Mesenchymal stem cell (in vitro differentiated cells and primary cell): ENCODE results near the gene STX2. TPM values are rescaled to one million over a fixed set of nuclear protein-coding genes. Genes with fewer than 3 reads are reported as not detected.
"Not testable (repeated sequence)": the region's sequence is repeated elsewhere in the genome, so short reads cannot be mapped to it uniquely, and the experiment has no call there.

Experiments
- DNase-seq: peaks from one replicate; pipeline ENCODE4 v3.0.0-alpha.2; 2013
- H2AFZ ChIP-seq: one replicate; pipeline ENCODE4 v1.6.1; 2013; ENCODE audit warnings: low read depth, mild to moderate bottlenecking, control low read depth, inconsistent platforms, low read length, moderate library complexity
- H2AK5ac ChIP-seq: 2 replicates; pipeline ENCODE4 v1.6.1; 2013; ENCODE audit warnings: low read length, moderate library complexity, mild to moderate bottlenecking, inconsistent platforms; ENCODE audit not compliant: severe bottlenecking
- H2BK120ac ChIP-seq: one replicate; pipeline ENCODE4 v1.6.1; 2013; ENCODE audit warnings: low read depth, mild to moderate bottlenecking, inconsistent platforms, low read length, moderate library complexity
- H2BK12ac ChIP-seq, 2 experiments: one replicate each; pipeline ENCODE4 v1.6.1; 2013; ENCODE audit warnings: inconsistent platforms in 2 of 2, low read length in 2 of 2, mild to moderate bottlenecking in 2 of 2, moderate library complexity in 2 of 2, control low read depth in 1 of 2
- H2BK15ac ChIP-seq: one replicate; pipeline ENCODE4 v1.6.1; 2013; ENCODE audit warnings: mild to moderate bottlenecking, low read depth, inconsistent platforms; ENCODE audit not compliant: poor library complexity, severe bottlenecking
- H2BK5ac ChIP-seq: 2 replicates; pipeline ENCODE4 v1.6.1; 2013; ENCODE audit warnings: low read depth, mild to moderate bottlenecking, low read length, control low read depth, inconsistent platforms; ENCODE audit not compliant: poor library complexity, severe bottlenecking
- H3K14ac ChIP-seq, 2 experiments: one replicate each; pipeline ENCODE4 v1.6.1; 2013; ENCODE audit warnings: inconsistent platforms in 2 of 2, low read length in 2 of 2, control low read depth in 1 of 2, mild to moderate bottlenecking in 1 of 2, moderate library complexity in 1 of 2
- H3K18ac ChIP-seq, 2 experiments: one replicate each; pipeline ENCODE4 v1.6.1; 2013; ENCODE audit warnings: inconsistent platforms in 2 of 2, low read length in 2 of 2, control low read depth in 1 of 2, low read depth in 1 of 2, mild to moderate bottlenecking in 1 of 2
- H3K23ac ChIP-seq, 2 experiments: one replicate each; pipeline ENCODE4 v1.6.1; 2013; ENCODE audit warnings: inconsistent platforms in 2 of 2, low read length in 2 of 2, mild to moderate bottlenecking in 2 of 2, moderate library complexity in 2 of 2, control low read depth in 1 of 2
- H3K27ac ChIP-seq: 2 replicates; pipeline ENCODE4 v1.5.1; 2013; ENCODE audit warnings: mild to moderate bottlenecking, moderate library complexity, low read length, control low read depth, inconsistent platforms; ENCODE audit not compliant: poor library complexity, severe bottlenecking
- H3K27me3 ChIP-seq, 2 experiments: 2 replicates each; pipeline versions ENCODE4 v1.6.1 to v1.7.0; 2013; ENCODE audit warnings: low read length in 2 of 2, mild to moderate bottlenecking in 2 of 2, moderate library complexity in 2 of 2, control low read depth in 1 of 2, inconsistent platforms in 1 of 2; ENCODE audit not compliant: control insufficient read depth in 1 of 2, insufficient read depth in 1 of 2
- H3K36me3 ChIP-seq, 2 experiments: 2 replicates each; pipeline versions ENCODE4 v1.6.1 to v1.7.0; 2013; ENCODE audit warnings: low read length in 2 of 2, control low read depth in 1 of 2, inconsistent platforms in 1 of 2, low read depth in 1 of 2, mild to moderate bottlenecking in 1 of 2; ENCODE audit not compliant: insufficient read depth in 2 of 2, control insufficient read depth in 1 of 2
- H3K4ac ChIP-seq, 2 experiments: one replicate each; pipeline ENCODE4 v1.6.1; 2013; ENCODE audit warnings: inconsistent platforms in 2 of 2, low read length in 2 of 2, mild to moderate bottlenecking in 2 of 2, moderate library complexity in 2 of 2, control low read depth in 1 of 2, low read depth in 1 of 2
- H3K4me1 ChIP-seq: 2 replicates; pipeline ENCODE4 v1.6.1; 2013; ENCODE audit warnings: low read depth, low read length, control low read depth; ENCODE audit not compliant: control insufficient read depth, insufficient read depth
- H3K4me2 ChIP-seq: 2 replicates; pipeline ENCODE4 v1.6.1; 2013; ENCODE audit warnings: low read length, mild to moderate bottlenecking, inconsistent platforms; ENCODE audit not compliant: poor library complexity, severe bottlenecking
- H3K4me3 ChIP-seq, 2 experiments: 2 replicates each; pipeline versions ENCODE4 v1.5.1 to v1.7.0; 2013; ENCODE audit warnings: low read length in 2 of 2, mild to moderate bottlenecking in 2 of 2, control low read depth in 1 of 2, low read depth in 1 of 2; ENCODE audit not compliant: insufficient read depth in 1 of 2
- H3K79me1 ChIP-seq: replicated peaks from 2 replicates; pipeline ENCODE4 v1.6.1; 2013; ENCODE audit warnings: mild to moderate bottlenecking, control low read depth, low read length, inconsistent platforms; ENCODE audit not compliant: poor library complexity, severe bottlenecking
- H3K9ac ChIP-seq: 2 replicates; pipeline ENCODE4 v1.7.0; 2013; ENCODE audit warnings: mild to moderate bottlenecking, low read length, moderate library complexity
- H3K9me3 ChIP-seq: 2 replicates; pipeline ENCODE4 v1.7.0; 2013; ENCODE audit warnings: mild to moderate bottlenecking, low read length; ENCODE audit not compliant: control insufficient read depth
- H4K8ac ChIP-seq: one replicate; pipeline ENCODE4 v1.6.1; 2013; ENCODE audit warnings: inconsistent platforms, mild to moderate bottlenecking, low read length, moderate library complexity
- H4K91ac ChIP-seq: one replicate; pipeline ENCODE4 v1.6.1; 2013; ENCODE audit warnings: mild to moderate bottlenecking, low read length, inconsistent platforms
- WGBS: methylation state at CpG from one replicate; pipeline ENCODE4 v1.1.7; 2013; ENCODE audit warnings: mixed read lengths; 5-methylcytosine and 5-hydroxymethylcytosine counted together
- polyA plus RNA-seq, 2 experiments: library from polyadenylated mRNA; stranded (reverse); fragments of 200-250 nt; gene quantifications; one replicate each; pipeline ENCODE4 v1.2.3, GENCODE V29; 2013

The STX2 gene
- 45.7 TPM for polyA plus RNA-seq (2013, experiment 1 of 2)
- polyA plus RNA-seq (2013, experiment 2 of 2): 44.7 TPM

DNA sequence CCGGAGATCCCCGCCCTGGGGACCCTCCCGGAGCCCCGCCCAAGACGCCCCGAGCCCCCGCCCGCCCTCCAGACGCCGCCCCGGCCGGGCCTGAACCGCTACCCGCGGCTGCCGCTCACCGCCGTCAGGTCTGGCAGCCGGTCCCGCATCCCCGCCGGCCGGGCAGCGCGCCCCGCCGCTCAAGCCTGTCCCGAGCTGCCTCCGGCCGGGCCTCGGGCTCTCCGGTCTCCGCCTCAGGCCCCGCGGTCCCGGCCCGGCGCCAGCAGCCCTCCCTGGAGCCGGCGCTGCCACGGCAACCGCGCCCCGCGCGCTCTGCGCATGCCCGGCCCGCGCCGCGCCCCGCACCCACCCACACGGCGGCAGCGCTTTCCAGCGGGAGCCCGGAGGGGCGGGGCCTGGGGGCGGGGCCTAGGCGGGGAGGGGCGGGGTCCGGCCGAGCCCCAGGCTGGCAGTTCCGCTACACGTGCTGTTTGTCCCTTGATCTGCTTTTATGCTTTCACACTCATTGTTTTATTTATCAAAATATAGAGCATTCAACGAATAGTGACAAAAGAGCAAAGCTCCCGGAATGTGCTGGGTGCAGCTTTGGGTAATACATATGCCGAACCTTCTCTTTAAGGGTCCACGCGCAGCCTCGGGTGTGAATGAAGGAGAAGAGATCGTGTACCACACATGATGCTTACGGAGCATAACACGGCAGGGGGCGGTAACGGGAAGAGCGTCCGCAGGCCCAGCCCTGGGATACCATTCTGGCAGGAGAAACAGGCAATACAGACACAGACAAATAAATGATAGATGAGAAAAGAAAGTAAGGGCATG lies at the start of gene STX2:
TSS of gene STX2 (minus strand) at position 300 of the 819 bp plus-strand sequence. CDS start at position 149, 151 bp downstream.
- H2BK12ac ChIP-seq: peak within 1 kb of the TSS in 1 of 2 experiments; percentile 39
- H3K4me1 ChIP-seq: peaks cover 16% of the 10 kb centered on the region
- H2AFZ ChIP-seq: peak within 1 kb of the TSS; percentile 92
- H2BK15ac ChIP-seq: peak within 1 kb of the TSS; percentile 94
- peak within 1 kb of the TSS in 1 of 2 experiments; percentile 95 for H3K14ac ChIP-seq
- peak within 1 kb of the TSS; percentile 81 to 96 for H3K18ac ChIP-seq
- peak within 1 kb of the TSS in 1 of 2 experiments; percentile 89 for H3K4ac ChIP-seq
- H3K27me3 ChIP-seq: no peaks in the 10 kb centered on the region
- H2BK5ac ChIP-seq: peak within 1 kb of the TSS; percentile 94
- no peaks in the 10 kb centered on the region for H3K36me3 ChIP-seq
- no peak within 1 kb of the TSS for H4K91ac ChIP-seq
- H3K79me1 ChIP-seq: peaks cover 14% of the 10 kb centered on the region
- peak within 1 kb of the TSS; percentile 91 to 94 for H3K4me3 ChIP-seq
- no peak within 1 kb of the TSS for H2AK5ac ChIP-seq
- H4K8ac ChIP-seq: peak within 1 kb of the TSS; percentile 61
- DNase-seq: peak; percentile 84
- H3K9me3 ChIP-seq: no peaks in the 10 kb centered on the region
- H3K27ac ChIP-seq: no peak within 1 kb of the TSS
- H3K9ac ChIP-seq: peak within 1 kb of the TSS; percentile 91
- peak within 1 kb of the TSS; percentile 95 for H2BK120ac ChIP-seq
- H3K4me2 ChIP-seq: peak within 1 kb of the TSS; percentile 93
- no peak within 1 kb of the TSS for H3K23ac ChIP-seq
- 2% methylated on average over 69 of the region's 79 CpGs for WGBS

- not testable (repeated sequence) for H3K4me3 ChIP-seq, H2AK5ac ChIP-seq, H2BK15ac ChIP-seq, H2BK5ac ChIP-seq, DNase-seq, H3K9ac ChIP-seq, H2BK12ac ChIP-seq, H3K4me1 ChIP-seq, H3K14ac ChIP-seq, H3K27me3 ChIP-seq, H3K4me2 ChIP-seq, H2BK120ac ChIP-seq, H3K4ac ChIP-seq, H4K8ac ChIP-seq, H3K23ac ChIP-seq, H3K36me3 ChIP-seq, H4K91ac ChIP-seq, H3K18ac ChIP-seq, H3K9me3 ChIP-seq, H3K27ac ChIP-seq, H2AFZ ChIP-seq, H3K79me1 ChIP-seq
- 94% methylated on average over 9 of the region's 17 CpGs for WGBS
Measured at GRCh38 chr12:130887190-130887589, 48.1 kb upstream of the STX2 start.

- H2AFZ ChIP-seq: no peak overlapping the region
- no peak overlapping the region for H4K91ac ChIP-seq
- H3K27ac ChIP-seq: no peak overlapping the region
- no peak overlapping the region for H2BK15ac ChIP-seq
- no peak overlapping the region for H4K8ac ChIP-seq
- peaks cover 3 to 10% of the 10 kb centered on the region in 2 experiments for H3K36me3 ChIP-seq
- H3K9ac ChIP-seq: no peak overlapping the region
- no CpG with 5 or more reads among the region's 1 CpG for WGBS
- no peak overlapping the region for H2BK5ac ChIP-seq
- DNase-seq: no peak
- peaks cover 4% of the 10 kb centered on the region for H3K4me1 ChIP-seq
- no peaks in the 10 kb centered on the region for H3K79me1 ChIP-seq
- H2AK5ac ChIP-seq: no peak overlapping the region
- H3K27me3 ChIP-seq: no peaks in the 10 kb centered on the region
- H2BK120ac ChIP-seq: no peak overlapping the region
- H3K18ac ChIP-seq: no peak overlapping the region
- H3K4me2 ChIP-seq: no peak overlapping the region
- no peak overlapping the region for H3K14ac ChIP-seq
- H2BK12ac ChIP-seq: no peak overlapping the region
- H3K23ac ChIP-seq: no peak overlapping the region
- no peaks in the 10 kb centered on the region for H3K9me3 ChIP-seq
- no peak overlapping the region for H3K4ac ChIP-seq
- no peak overlapping the region for H3K4me3 ChIP-seq
Measured at GRCh38 chr12:130881548-130881947, 42.5 kb upstream of the STX2 start.

GRCh38 chr12:130881046-130881445 lies 42.0 kb upstream of the STX2 start:
- 92% methylated on average over 3 of the region's 5 CpGs for WGBS
- no peak overlapping the region for H2AFZ ChIP-seq
- H3K9me3 ChIP-seq: no peaks in the 10 kb centered on the region

More at GRCh38 chr12:130881046-130881445, 42.0 kb upstream of the STX2 start:
- no peak overlapping the region for H4K8ac ChIP-seq
- no peak overlapping the region for H2BK120ac ChIP-seq
- H3K27me3 ChIP-seq: no peaks in the 10 kb centered on the region
- peak overlapping the region in 1 of 2 experiments; percentile 82 for H3K4me3 ChIP-seq
- H3K4me1 ChIP-seq: peaks cover 4% of the 10 kb centered on the region
- no peak overlapping the region for H3K27ac ChIP-seq
- no peak overlapping the region for H2BK12ac ChIP-seq
- H3K36me3 ChIP-seq: peaks cover 3 to 15% of the 10 kb centered on the region in 2 experiments
- H3K14ac ChIP-seq: no peak overlapping the region
- no peak overlapping the region for H4K91ac ChIP-seq
- H3K4ac ChIP-seq: no peak overlapping the region
- H2BK5ac ChIP-seq: no peak overlapping the region
- H3K79me1 ChIP-seq: no peaks in the 10 kb centered on the region
- no peak overlapping the region for H2BK15ac ChIP-seq
- H3K4me2 ChIP-seq: no peak overlapping the region
- no peak overlapping the region for H2AK5ac ChIP-seq
- no peak for DNase-seq
- H3K18ac ChIP-seq: no peak overlapping the region
- no peak overlapping the region for H3K9ac ChIP-seq
- H3K23ac ChIP-seq: no peak overlapping the region
